Measurements from ENCODE around the gene LDAH. TPM values are rescaled to one million over a fixed set of nuclear protein-coding genes. Genes with fewer than 3 reads are reported as not detected.
"Not testable (repeated sequence)": the region's sequence is repeated elsewhere in the genome, so short reads cannot be mapped to it uniquely, and the experiment has no call there.

Gene LDAH
- total RNA-seq, 1 experiment from 2014 or later: not detected

DNA sequence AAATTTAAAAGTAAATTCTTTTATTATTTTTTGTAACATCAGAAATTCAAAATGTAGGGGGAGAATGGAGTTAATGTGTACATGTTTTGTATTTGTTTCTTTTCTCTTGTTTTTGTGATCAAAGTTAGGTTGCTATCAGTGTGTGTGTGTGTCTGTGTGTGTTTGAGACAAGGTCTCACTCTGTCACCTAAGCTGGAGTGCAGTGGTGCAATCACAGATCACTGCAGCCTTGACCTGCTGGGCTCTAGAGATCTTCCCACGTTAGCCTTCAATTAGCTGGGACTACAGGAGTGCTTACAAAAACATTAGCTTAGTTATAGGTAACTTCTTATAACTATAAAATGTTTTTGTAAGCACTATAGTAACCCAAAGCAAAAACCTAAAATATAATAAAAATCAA lies 105.3 kb downstream of the LDAH start:
- DNase-seq: no peak
- H3K27me3 ChIP-seq (ENCODE audit: low read length): peaks cover 13% of the 10 kb centered on the region; the same call in 1 of the 2 replicates
- no peaks in the 10 kb centered on the region for H4K20me1 ChIP-seq (ENCODE audit: low read length)
- intact Hi-C loops (cut with micrococcal nuclease): no loop called here
- H3K4me3 ChIP-seq (ENCODE audit: low read length): no peak overlapping the region
- TF ChIP-seq EZH2phosphoT487 (IDR thresholded peaks at IDR 0.05; ENCODE audit: borderline replicate concordance, low read length) (no peak), EZH2 (IDR thresholded peaks at IDR 0.05; ENCODE audit: low read length, unreplicated experiment) (no peak)
- TF ChIP-seq, protein P1, sequence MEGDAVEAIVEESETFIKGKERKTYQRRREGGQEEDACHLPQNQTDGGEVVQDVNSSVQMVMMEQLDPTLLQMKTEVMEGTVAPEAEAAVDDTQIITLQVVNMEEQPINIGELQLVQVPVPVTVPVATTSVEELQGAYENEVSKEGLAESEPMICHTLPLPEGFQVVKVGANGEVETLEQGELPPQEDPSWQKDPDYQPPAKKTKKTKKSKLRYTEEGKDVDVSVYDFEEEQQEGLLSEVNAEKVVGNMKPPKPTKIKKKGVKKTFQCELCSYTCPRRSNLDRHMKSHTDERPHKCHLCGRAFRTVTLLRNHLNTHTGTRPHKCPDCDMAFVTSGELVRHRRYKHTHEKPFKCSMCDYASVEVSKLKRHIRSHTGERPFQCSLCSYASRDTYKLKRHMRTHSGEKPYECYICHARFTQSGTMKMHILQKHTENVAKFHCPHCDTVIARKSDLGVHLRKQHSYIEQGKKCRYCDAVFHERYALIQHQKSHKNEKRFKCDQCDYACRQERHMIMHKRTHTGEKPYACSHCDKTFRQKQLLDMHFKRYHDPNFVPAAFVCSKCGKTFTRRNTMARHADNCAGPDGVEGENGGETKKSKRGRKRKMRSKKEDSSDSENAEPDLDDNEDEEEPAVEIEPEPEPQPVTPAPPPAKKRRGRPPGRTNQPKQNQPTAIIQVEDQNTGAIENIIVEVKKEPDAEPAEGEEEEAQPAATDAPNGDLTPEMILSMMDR (conservative IDR thresholded peaks at IDR 0.05; ENCODE audit: low read depth, low read length): no peak
- H3K9me2 ChIP-seq (replicated peaks; ENCODE audit: low read length): no peaks in the 10 kb centered on the region
- no peak overlapping the region for H3K4me2 ChIP-seq (ENCODE audit: low read length)
- H3K27ac ChIP-seq (ENCODE audit: low read length): no peak overlapping the region
- no peaks in the 10 kb centered on the region for H3F3A ChIP-seq (ENCODE audit: low read length, unreplicated experiment)
- H3K36me3 ChIP-seq (ENCODE audit: low read depth, low read length): no peaks in the 10 kb centered on the region
- POLR2A ChIA-PET (ENCODE audit: unreplicated experiment): no interaction called here
- ATAC-seq: no peak
- H3K4me1 ChIP-seq (ENCODE audit: insufficient read depth, low read length): no peaks in the 10 kb centered on the region
- no peak overlapping the region for H3K9ac ChIP-seq (ENCODE audit: low read length)
- BruUV-seq (replicated peaks): no TSS peak
- H3K9me3 ChIP-seq (ENCODE audit: low read length): no peaks in the 10 kb centered on the region
- H2AFZ ChIP-seq (ENCODE audit: low read length): no peak overlapping the region
- H3K79me2 ChIP-seq (ENCODE audit: low read length): no peaks in the 10 kb centered on the region
- CTCF ChIA-PET: no interaction called here

DNA sequence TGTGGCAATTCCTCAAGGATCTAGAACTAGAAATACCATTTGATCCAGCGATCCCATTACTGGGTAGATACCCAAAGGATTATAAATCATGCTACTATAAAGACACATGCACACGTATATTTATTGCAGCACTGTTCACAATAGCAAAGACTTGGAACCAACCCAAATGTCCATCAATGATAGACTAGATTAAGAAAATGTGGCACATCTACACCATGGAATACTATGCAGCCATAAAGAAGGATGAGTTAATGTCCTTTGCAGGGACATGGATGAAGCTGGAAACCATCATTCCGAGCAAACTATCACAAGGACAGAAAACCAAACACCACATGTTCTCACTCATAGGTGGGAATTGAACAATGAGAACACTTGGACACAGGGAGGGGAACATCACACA lies 106.7 kb downstream of the LDAH start:
- H3K4me3 ChIP-seq (ENCODE audit: low read length); H3K27ac ChIP-seq (ENCODE audit: low read length); H4K20me1 ChIP-seq (ENCODE audit: low read length); H3K9me3 ChIP-seq (ENCODE audit: low read length); H3K36me3 ChIP-seq (ENCODE audit: low read depth, low read length); H3K79me2 ChIP-seq (ENCODE audit: low read length); ATAC-seq; H3K27me3 ChIP-seq (ENCODE audit: low read length); BruUV-seq (replicated peaks); H3F3A ChIP-seq (ENCODE audit: low read length, unreplicated experiment); H3K4me2 ChIP-seq (ENCODE audit: low read length); H3K9me2 ChIP-seq (replicated peaks; ENCODE audit: low read length); intact Hi-C loops (cut with micrococcal nuclease); POLR2A ChIA-PET (ENCODE audit: unreplicated experiment); H3K4me1 ChIP-seq (ENCODE audit: insufficient read depth, low read length); CTCF ChIA-PET; H3K9ac ChIP-seq (ENCODE audit: low read length); H2AFZ ChIP-seq (ENCODE audit: low read length); DNase-seq: not testable (repeated sequence)

DNA sequence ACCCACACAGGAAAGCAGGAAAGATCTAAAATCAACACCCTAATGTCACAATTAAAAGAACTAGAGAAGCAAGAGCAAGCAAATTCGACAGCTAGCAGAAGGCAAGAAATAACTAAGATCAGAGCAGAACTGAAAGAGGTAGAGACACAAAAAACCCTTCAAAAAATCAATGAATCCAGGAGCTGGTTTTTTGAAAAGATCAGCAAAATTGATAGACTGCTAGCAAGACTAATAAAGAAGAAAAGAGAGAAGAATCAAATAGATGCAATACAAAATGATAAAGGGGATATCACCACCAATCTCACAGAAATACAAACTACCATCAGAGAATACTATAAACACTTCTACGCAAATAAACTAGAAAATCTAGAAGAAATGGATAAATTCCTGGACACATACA lies 108.5 kb downstream of the LDAH start:
- ATAC-seq; H3K79me2 ChIP-seq (ENCODE audit: low read length); H3K4me2 ChIP-seq (ENCODE audit: low read length); H3K9me2 ChIP-seq (replicated peaks; ENCODE audit: low read length); H3K36me3 ChIP-seq (ENCODE audit: low read depth, low read length); H4K20me1 ChIP-seq (ENCODE audit: low read length); H3K9ac ChIP-seq (ENCODE audit: low read length); POLR2A ChIA-PET (ENCODE audit: unreplicated experiment); DNase-seq; BruUV-seq (replicated peaks); H3K4me1 ChIP-seq (ENCODE audit: insufficient read depth, low read length); intact Hi-C loops (cut with micrococcal nuclease); H3K4me3 ChIP-seq (ENCODE audit: low read length); CTCF ChIA-PET; H3F3A ChIP-seq (ENCODE audit: low read length, unreplicated experiment); H3K27me3 ChIP-seq (ENCODE audit: low read length); H3K27ac ChIP-seq (ENCODE audit: low read length); H3K9me3 ChIP-seq (ENCODE audit: low read length); H2AFZ ChIP-seq (ENCODE audit: low read length): not testable (repeated sequence)

DNA sequence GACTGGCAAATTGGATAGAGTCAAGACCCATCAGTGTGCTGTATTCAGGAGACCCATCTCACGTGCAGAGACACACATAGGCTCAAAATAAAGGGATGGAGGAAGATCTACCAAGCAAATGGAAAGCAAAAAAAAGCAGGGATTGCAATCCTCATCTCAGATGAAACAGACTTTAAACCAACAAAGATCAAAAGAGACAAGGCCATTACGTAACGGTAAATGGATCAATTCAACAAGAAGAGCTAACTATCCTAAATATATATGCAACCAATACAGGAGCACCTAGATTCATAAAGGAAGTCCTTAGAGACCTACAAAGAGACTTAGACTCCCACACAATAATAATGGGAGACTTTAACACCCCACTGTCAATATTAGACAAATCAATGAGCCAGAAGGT lies 109.3 kb downstream of the LDAH start:
- H3K79me2 ChIP-seq (ENCODE audit: low read length); BruUV-seq (replicated peaks); H3K4me3 ChIP-seq (ENCODE audit: low read length); H3K4me1 ChIP-seq (ENCODE audit: insufficient read depth, low read length); H4K20me1 ChIP-seq (ENCODE audit: low read length); CTCF ChIA-PET; H3F3A ChIP-seq (ENCODE audit: low read length, unreplicated experiment); H2AFZ ChIP-seq (ENCODE audit: low read length); POLR2A ChIA-PET (ENCODE audit: unreplicated experiment); H3K9ac ChIP-seq (ENCODE audit: low read length); H3K27ac ChIP-seq (ENCODE audit: low read length); H3K9me2 ChIP-seq (replicated peaks; ENCODE audit: low read length); ATAC-seq; H3K27me3 ChIP-seq (ENCODE audit: low read length); H3K4me2 ChIP-seq (ENCODE audit: low read length); H3K36me3 ChIP-seq (ENCODE audit: low read depth, low read length); DNase-seq; H3K9me3 ChIP-seq (ENCODE audit: low read length); intact Hi-C loops (cut with micrococcal nuclease): not testable (repeated sequence)

DNA sequence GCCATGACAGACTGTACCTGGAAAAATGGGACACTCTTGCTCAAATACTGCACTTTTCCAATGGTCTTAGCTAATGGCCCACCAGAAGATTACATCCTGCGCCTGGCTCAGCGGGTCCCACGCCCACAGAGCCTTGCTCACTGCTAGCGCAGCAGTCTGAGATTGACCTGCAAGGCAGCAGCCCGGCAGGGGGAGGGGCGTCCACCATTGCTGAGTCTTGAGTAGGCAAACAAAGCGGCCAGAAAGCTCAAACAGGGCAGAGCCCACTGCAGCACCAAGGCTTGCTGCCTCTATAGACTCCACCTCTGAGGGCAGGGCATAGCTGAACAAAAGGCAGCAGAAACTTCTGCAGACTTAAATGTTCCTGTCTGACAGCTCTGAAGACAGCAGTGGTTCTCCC lies 111.3 kb downstream of the LDAH start:
- H3K4me3 ChIP-seq (ENCODE audit: low read length); H3K9me3 ChIP-seq (ENCODE audit: low read length); H3K79me2 ChIP-seq (ENCODE audit: low read length); intact Hi-C loops (cut with micrococcal nuclease); H3F3A ChIP-seq (ENCODE audit: low read length, unreplicated experiment); H4K20me1 ChIP-seq (ENCODE audit: low read length); BruUV-seq (replicated peaks); POLR2A ChIA-PET (ENCODE audit: unreplicated experiment); H3K27ac ChIP-seq (ENCODE audit: low read length); ATAC-seq; CTCF ChIA-PET; H3K36me3 ChIP-seq (ENCODE audit: low read depth, low read length); H3K9ac ChIP-seq (ENCODE audit: low read length); H3K9me2 ChIP-seq (replicated peaks; ENCODE audit: low read length); H3K4me2 ChIP-seq (ENCODE audit: low read length); H3K4me1 ChIP-seq (ENCODE audit: insufficient read depth, low read length); H2AFZ ChIP-seq (ENCODE audit: low read length); DNase-seq: not testable (repeated sequence)
- H3K27me3 ChIP-seq (ENCODE audit: low read length): peaks cover 14% of the 10 kb centered on the region
